Left kidney (tissue), 8 donors: ENCODE measurements around the gene WDR45. TPM values are rescaled to one million over a fixed set of nuclear protein-coding genes. Genes with fewer than 3 reads are reported as not detected.
A peak's percentile ranks its signal among the peaks of the same experiment; 100 is the strongest.
"Not testable (repeated sequence)": the region's sequence is repeated elsewhere in the genome, so short reads cannot be mapped to it uniquely, and the experiment has no call there.

Source experiments
- DNase-seq: peaks from one replicate; pipeline ENCODE4 v3.0.0-alpha.2; 2013
- long read RNA-seq, 8 donors: transcript quantifications; one replicate each; lab custom pipeline, GENCODE V29; 2026
- polyA plus RNA-seq: library from polyadenylated mRNA; unstranded; fragments of 120-200 nt; gene quantifications from one replicate; pipeline ENCODE4 v1.2.1, GENCODE V29; 2013; ENCODE audit not compliant: insufficient read length

Gene WDR45
- 57.9 TPM for polyA plus RNA-seq
- long read RNA-seq, donor 1, transcript WDR45-207 (11 exons, 1,639 nt): major isoform, 12 of 16 reads
- long read RNA-seq, donor 1, partial matches to known transcripts: 0 of 16 reads
- long read RNA-seq, donor 1, other reads (novel, unspliced or antisense): 0 of 16 reads
- long read RNA-seq, donor 2, transcript WDR45-207 (11 exons, 1,639 nt): major isoform, 10 of 14 reads
- long read RNA-seq, donor 2, partial matches to known transcripts: 0 of 14 reads
- long read RNA-seq, donor 2, other reads (novel, unspliced or antisense): 0 of 14 reads
- long read RNA-seq, donor 3, transcript WDR45-207 (11 exons, 1,639 nt): major isoform, 8 of 11 reads
- long read RNA-seq, donor 3, partial matches to known transcripts: 0 of 11 reads
- long read RNA-seq, donor 3, other reads (novel, unspliced or antisense): 0 of 11 reads
- long read RNA-seq, donor 4: 0 reads
- long read RNA-seq, donor 5, transcript WDR45-207 (11 exons, 1,639 nt): major isoform, 24 of 35 reads
- long read RNA-seq, donor 5, partial matches to known transcripts: 5 of 35 reads
- long read RNA-seq, donor 5, other reads (novel, unspliced or antisense): 0 of 35 reads
- long read RNA-seq, donor 6, transcript WDR45-207 (11 exons, 1,639 nt): major isoform, 10 of 15 reads
- long read RNA-seq, donor 6, partial matches to known transcripts: 0 of 15 reads
- long read RNA-seq, donor 6, other reads (novel, unspliced or antisense): 0 of 15 reads
- long read RNA-seq, donor 7, transcript WDR45-207 (11 exons, 1,639 nt): major isoform, 16 of 24 reads
- long read RNA-seq, donor 7, partial matches to known transcripts: 0 of 24 reads
- long read RNA-seq, donor 7, other reads (novel, unspliced or antisense): 0 of 24 reads
- long read RNA-seq, donor 8, partial matches to known transcripts: 0 of 7 reads
- long read RNA-seq, donor 8, other reads (novel, unspliced or antisense): 0 of 7 reads

GRCh38 chrX:49079489-49080428 is at the start of gene WDR45:
TSS of gene WDR45 (minus strand) at chrX:49079887. CDS start at chrX:49078095, 1,792 bp downstream.
- DNase-seq: no peak

GRCh38 chrX:49129427-49129826 is 49.7 kb upstream of the WDR45 start:
- no peak for DNase-seq

GRCh38 chrX:49127742-49128258 is 48.1 kb upstream of the WDR45 start:
- DNase-seq: not testable (repeated sequence)

GRCh38 chrX:49122499-49122898 is 42.8 kb upstream of the WDR45 start:
- no peak for DNase-seq

GRCh38 chrX:49120091-49120490 is 40.4 kb upstream of the WDR45 start:
- DNase-seq: no peak

GRCh38 chrX:49117581-49117980 is 37.9 kb upstream of the WDR45 start:
- no peak for DNase-seq

GRCh38 chrX:49116716-49117115 is 37.0 kb upstream of the WDR45 start:
- DNase-seq: no peak

GRCh38 chrX:49116076-49116475 is 36.4 kb upstream of the WDR45 start:
- no peak for DNase-seq

GRCh38 chrX:49111791-49112190 is 32.1 kb upstream of the WDR45 start:
- no peak for DNase-seq

GRCh38 chrX:49110417-49110816 is 30.7 kb upstream of the WDR45 start:
- no peak for DNase-seq

- DNase-seq: no peak
Measured at GRCh38 chrX:49108641-49109040, 29.0 kb upstream of the WDR45 start.

- DNase-seq: no peak
Measured at GRCh38 chrX:49106930-49107329, 27.2 kb upstream of the WDR45 start.

GRCh38 chrX:49106296-49106695 is 26.6 kb upstream of the WDR45 start:
- DNase-seq: no peak

GRCh38 chrX:49103637-49104036 is 23.9 kb upstream of the WDR45 start:
- DNase-seq: no peak

- no peak for DNase-seq
Measured at GRCh38 chrX:49102190-49102589, 22.5 kb upstream of the WDR45 start.

GRCh38 chrX:49101629-49101984 is 21.9 kb upstream of the WDR45 start:
- DNase-seq: no peak

- DNase-seq: peak; percentile 88
Measured at GRCh38 chrX:49100704-49101628, 21.3 kb upstream of the WDR45 start.

- DNase-seq: no peak
Measured at GRCh38 chrX:49096419-49096818, 16.7 kb upstream of the WDR45 start.

GRCh38 chrX:49089553-49089952 is 9.9 kb upstream of the WDR45 start:
- no peak for DNase-seq

GRCh38 chrX:49082271-49082871 is 2.7 kb upstream of the WDR45 start:
- DNase-seq: no peak
